CD4-positive, alpha-beta T cell (primary cell): ENCODE data around the gene PCDHA4. TPM values are rescaled to one million over a fixed set of nuclear protein-coding genes. Genes with fewer than 3 reads are reported as not detected.
"Not testable (repeated sequence)": the region's sequence is repeated elsewhere in the genome, so short reads cannot be mapped to it uniquely, and the experiment has no call there.

Experiments used
- ATAC-seq: fragments of 200-7000 bp; cut with Tn5 transposase; one replicate; pipeline ENCODE4 v1.10.0; 2022; ENCODE audit warnings: mild to moderate bottlenecking; ENCODE audit not compliant: poor library complexity
- CTCF ChIA-PET: fragments of 350-600 bp; sonication (Branson Sonifier 250); formaldehyde crosslinking; loops from one replicate; lab custom pipeline; 2021; ENCODE audit warnings: antibody characterized with exemption, inconsistent platforms; lab: Charles Lee
- POLR2A ChIA-PET: fragments of 350-600 bp; sonication (Branson Sonifier 250); formaldehyde crosslinking; loops from one replicate; lab custom pipeline; 2021; ENCODE audit warnings: antibody characterized with exemption, inconsistent platforms; lab: Charles Lee
- DNase-seq, 14 experiments: peaks; one replicate each; pipeline ENCODE4 v3.0.0-alpha.2; 2013 to 2020; ENCODE audit warnings: mixed read lengths in 2 of 14
- H3K27ac ChIP-seq, 2 donors: one replicate each; pipeline versions ENCODE4 v1.5.1 to v1.7.0; 2013; ENCODE audit warnings: low read length in 2 of 2, low read depth in 1 of 2, mild to moderate bottlenecking in 1 of 2
- H3K27me3 ChIP-seq, 2 experiments: 1 replicate in 1 of 2; 2 replicates in 1 of 2; pipeline versions ENCODE4 v1.6.1 to v1.7.0; 2013; ENCODE audit warnings: low read length in 2 of 2, control low read depth in 1 of 2, mild to moderate bottlenecking in 1 of 2, moderate library complexity in 1 of 2; ENCODE audit not compliant: insufficient read depth in 2 of 2, control insufficient read depth in 1 of 2
- H3K36me3 ChIP-seq: one replicate; pipeline ENCODE4 v1.6.1; 2013; ENCODE audit warnings: low read length, control low read depth; ENCODE audit not compliant: insufficient read depth
- H3K4me1 ChIP-seq: one replicate; pipeline ENCODE4 v1.6.1; 2013; ENCODE audit warnings: low read length, control low read depth; ENCODE audit not compliant: insufficient read depth
- H3K4me3 ChIP-seq: one replicate; pipeline ENCODE4 v1.5.1; 2013; ENCODE audit warnings: mild to moderate bottlenecking, low read length, moderate library complexity
- H3K9me3 ChIP-seq, 2 experiments: 1 replicate in 1 of 2; 2 replicates in 1 of 2; pipeline versions ENCODE4 v1.6.1 to v1.7.0; 2013; ENCODE audit warnings: low read length in 2 of 2, mild to moderate bottlenecking in 2 of 2, control low read depth in 1 of 2, moderate library complexity in 1 of 2; ENCODE audit not compliant: control insufficient read depth in 1 of 2, insufficient read depth in 1 of 2
- H3K27ac Mint-ChIP-seq: one replicate; pipeline ENCODE4 v1.8.0; 2020; ENCODE audit warnings: mixed read lengths
- H3K27me3 Mint-ChIP-seq: one replicate; pipeline ENCODE4 v1.8.0; 2021; ENCODE audit warnings: mixed read lengths
- H3K36me3 Mint-ChIP-seq: one replicate; pipeline ENCODE4 v1.8.0; 2021; ENCODE audit warnings: low read depth, mixed read lengths
- H3K4me1 Mint-ChIP-seq: one replicate; pipeline ENCODE4 v1.8.0; 2021; ENCODE audit warnings: low read depth, mixed read lengths
- H3K4me3 Mint-ChIP-seq: one replicate; pipeline ENCODE4 v1.8.0; 2020; ENCODE audit warnings: mild to moderate bottlenecking, mixed read lengths
- H3K9me3 Mint-ChIP-seq: one replicate; pipeline ENCODE4 v1.8.0; 2020; ENCODE audit warnings: mixed read lengths
- intact Hi-C, 2 experiments: fragments of 100-400 bp; cut with DNase I in 1 of 2; cut with micrococcal nuclease in 1 of 2; formaldehyde crosslinking; loops; one replicate each; pipeline versions ENCODE4 v1.15.1 to v1.9.0; 2023 to 2025; cut with DNase I, micrococcal nuclease
- total RNA-seq, 174 experiments: library from RNA in 2 of 174; stranded (reverse) in 2 of 174; gene quantifications; one replicate each; pipeline ENCODE4 v1.2.3 and lab custom pipeline; 2021 to 2026
- TF ChIP-seq, protein P1 (sequence below): fragments of 200-600 bp; IDR thresholded peaks from one replicate; pipeline ENCODE4 v1.8.0; 2022; ENCODE audit warnings: antibody characterized with exemption, mild to moderate bottlenecking

The PCDHA4 gene
- total RNA-seq, 2 experiments from 2014 or later: not detected

- ATAC-seq (no peak), DNase-seq (no peak)
- H3K9me3 ChIP-seq: peaks cover 36 to 84% of the 10 kb centered on the region in 2 experiments
- Mint-ChIP-seq H3K4me3 (no peak overlapping the region), H3K27ac (no peak overlapping the region), H3K27me3 (peaks cover 37% of the 10 kb centered on the region), H3K36me3 (peaks cover 45% of the 10 kb centered on the region), H3K9me3 (peaks cover 24% of the 10 kb centered on the region), H3K4me1 (no peaks in the 10 kb centered on the region)
- no peaks in the 10 kb centered on the region for H3K36me3 ChIP-seq
- H3K4me3 ChIP-seq: no peak overlapping the region
- ChIA-PET POLR2A (no interaction called here), CTCF (no interaction called here)
- H3K27me3 ChIP-seq: peaks cover 3 to 5% of the 10 kb centered on the region in 2 experiments
- intact Hi-C loops: no loop called here
- no peak overlapping the region for H3K27ac ChIP-seq
- TF ChIP-seq, protein P1, sequence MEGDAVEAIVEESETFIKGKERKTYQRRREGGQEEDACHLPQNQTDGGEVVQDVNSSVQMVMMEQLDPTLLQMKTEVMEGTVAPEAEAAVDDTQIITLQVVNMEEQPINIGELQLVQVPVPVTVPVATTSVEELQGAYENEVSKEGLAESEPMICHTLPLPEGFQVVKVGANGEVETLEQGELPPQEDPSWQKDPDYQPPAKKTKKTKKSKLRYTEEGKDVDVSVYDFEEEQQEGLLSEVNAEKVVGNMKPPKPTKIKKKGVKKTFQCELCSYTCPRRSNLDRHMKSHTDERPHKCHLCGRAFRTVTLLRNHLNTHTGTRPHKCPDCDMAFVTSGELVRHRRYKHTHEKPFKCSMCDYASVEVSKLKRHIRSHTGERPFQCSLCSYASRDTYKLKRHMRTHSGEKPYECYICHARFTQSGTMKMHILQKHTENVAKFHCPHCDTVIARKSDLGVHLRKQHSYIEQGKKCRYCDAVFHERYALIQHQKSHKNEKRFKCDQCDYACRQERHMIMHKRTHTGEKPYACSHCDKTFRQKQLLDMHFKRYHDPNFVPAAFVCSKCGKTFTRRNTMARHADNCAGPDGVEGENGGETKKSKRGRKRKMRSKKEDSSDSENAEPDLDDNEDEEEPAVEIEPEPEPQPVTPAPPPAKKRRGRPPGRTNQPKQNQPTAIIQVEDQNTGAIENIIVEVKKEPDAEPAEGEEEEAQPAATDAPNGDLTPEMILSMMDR: no peak
- no peaks in the 10 kb centered on the region for H3K4me1 ChIP-seq
These were observed 26.4 kb upstream of the PCDHA4 start for GRCh38 chr5:140780512-140780911.

GRCh38 chr5:140785905-140786686 lies 20.8 kb upstream of the PCDHA4 start, which contains the start of gene PCDHA1:
TSS of gene PCDHA1 (plus strand) at chr5:140786140.
- H3K9me3 ChIP-seq: peaks cover 47 to 90% of the 10 kb centered on the region in 2 experiments

DNA sequence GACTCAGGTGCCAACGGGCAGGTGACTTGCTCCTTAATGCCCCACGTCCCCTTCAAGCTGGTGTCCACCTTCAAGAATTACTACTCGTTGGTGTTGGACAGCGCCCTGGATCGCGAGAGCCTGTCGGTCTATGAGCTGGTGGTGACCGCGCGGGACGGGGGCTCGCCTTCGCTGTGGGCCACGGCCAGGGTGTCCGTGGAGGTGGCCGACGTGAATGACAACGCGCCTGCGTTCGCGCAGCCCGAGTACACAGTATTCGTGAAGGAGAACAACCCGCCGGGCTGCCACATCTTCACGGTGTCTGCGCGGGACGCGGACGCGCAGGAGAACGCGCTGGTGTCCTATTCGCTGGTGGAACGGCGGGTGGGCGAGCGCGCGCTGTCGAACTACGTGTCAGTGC lies 19.4 kb upstream of the PCDHA4 start:
- DNase-seq, H3K4me3 Mint-ChIP-seq, ATAC-seq, POLR2A ChIA-PET, CTCF ChIA-PET, H3K27ac Mint-ChIP-seq, intact Hi-C loops, H3K4me3 ChIP-seq, H3K4me1 Mint-ChIP-seq, H3K4me1 ChIP-seq, H3K27ac ChIP-seq, H3K36me3 ChIP-seq: not testable (repeated sequence)
- Mint-ChIP-seq H3K36me3 (peaks cover 43% of the 10 kb centered on the region), H3K27me3 (peaks cover 76% of the 10 kb centered on the region), H3K9me3 (peaks cover 22% of the 10 kb centered on the region)
- Histone ChIP-seq H3K27me3 (peaks cover 21% of the 10 kb centered on the region in 2 experiments), H3K9me3 (peaks cover 42 to 77% of the 10 kb centered on the region in 2 experiments)

More at GRCh38 chr5:140785905-140786686, 20.8 kb upstream of the PCDHA4 start, which contains the start of gene PCDHA1:
- peaks cover 72% of the 10 kb centered on the region for H3K27me3 Mint-ChIP-seq
- no peak within 1 kb of the TSS for H3K27ac Mint-ChIP-seq
- H3K36me3 Mint-ChIP-seq: peaks cover 40% of the 10 kb centered on the region
- Histone ChIP-seq H3K36me3 (no peaks in the 10 kb centered on the region), H3K4me1 (no peaks in the 10 kb centered on the region), H3K27ac (no peak within 1 kb of the TSS), H3K4me3 (no peak within 1 kb of the TSS), H3K27me3 (peaks cover 21% of the 10 kb centered on the region in 2 experiments)
- peaks cover 25% of the 10 kb centered on the region for H3K9me3 Mint-ChIP-seq
- TF ChIP-seq, protein P1: no peak
- DNase-seq: no peak
- intact Hi-C loops: no loop called here
- POLR2A ChIA-PET: no interaction called here
- ATAC-seq: no peak
- no peaks in the 10 kb centered on the region for H3K4me1 Mint-ChIP-seq
- no peak within 1 kb of the TSS for H3K4me3 Mint-ChIP-seq
- CTCF ChIA-PET: no interaction called here

DNA sequence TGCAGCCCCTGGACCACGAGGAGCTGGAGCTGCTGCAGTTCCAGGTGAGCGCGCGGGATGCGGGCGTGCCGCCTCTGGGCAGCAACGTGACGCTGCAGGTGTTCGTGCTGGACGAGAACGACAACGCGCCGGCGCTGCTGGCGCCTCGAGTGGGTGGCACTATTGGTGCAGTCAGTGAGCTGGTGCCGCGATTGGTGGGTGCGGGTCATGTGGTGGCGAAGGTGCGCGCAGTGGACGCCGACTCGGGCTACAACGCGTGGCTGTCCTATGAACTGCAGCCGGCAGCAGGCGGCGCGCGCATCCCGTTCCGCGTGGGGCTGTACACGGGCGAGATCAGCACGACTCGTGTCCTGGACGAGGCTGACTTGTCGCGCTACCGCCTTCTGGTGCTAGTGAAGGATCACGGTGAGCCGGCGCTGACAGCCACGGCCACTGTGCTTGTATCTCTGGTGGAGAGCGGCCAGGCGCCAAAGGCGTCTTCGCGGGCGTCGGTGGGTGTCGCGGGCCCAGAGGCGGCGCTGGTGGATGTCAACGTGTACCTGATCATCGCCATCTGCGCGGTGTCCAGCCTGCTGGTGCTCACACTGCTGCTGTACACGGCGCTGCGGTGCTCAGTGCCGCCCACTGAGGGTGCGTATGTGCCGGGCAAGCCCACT lies 18.9 kb upstream of the PCDHA4 start:
- H3K4me1 ChIP-seq, intact Hi-C loops, CTCF ChIA-PET, DNase-seq, H3K27ac Mint-ChIP-seq, H3K4me3 ChIP-seq, H3K4me1 Mint-ChIP-seq, POLR2A ChIA-PET, ATAC-seq, H3K27ac ChIP-seq, H3K36me3 ChIP-seq, H3K4me3 Mint-ChIP-seq: not testable (repeated sequence)
- H3K9me3 ChIP-seq: peaks cover 36 to 76% of the 10 kb centered on the region in 2 experiments
- H3K27me3 ChIP-seq: peaks cover 25% of the 10 kb centered on the region in 2 experiments
- Mint-ChIP-seq H3K9me3 (peaks cover 22% of the 10 kb centered on the region), H3K27me3 (peaks cover 76% of the 10 kb centered on the region), H3K36me3 (peaks cover 43% of the 10 kb centered on the region)
